GM12865 (cell line): ENCODE data around the gene CASP10.

Source experiments
- DNase-seq: peaks from one replicate; pipeline ENCODE4 v3.0.0; 2010; ENCODE audit warnings: low read depth
- H3K4me3 ChIP-seq: 2 replicates; pipeline ENCODE4 v1.5.1; 2011; ENCODE audit warnings: mild to moderate bottlenecking, low read depth, low read length, control low read depth
- TF ChIP-seq, protein P1 (sequence below): IDR thresholded peaks from 2 replicates; pipeline ENCODE4 v1.5.1; 2011; ENCODE audit warnings: low read length, control low read depth, low read depth, inconsistent platforms; ENCODE audit not compliant: insufficient read depth; ENCODE audit errors: missing control alignments

The CASP10 gene

GRCh38 chr2:201151127-201151981 lies 31.6 kb upstream of the CASP10 start:
- peak; percentile 49 for DNase-seq
- TF ChIP-seq, protein P1, sequence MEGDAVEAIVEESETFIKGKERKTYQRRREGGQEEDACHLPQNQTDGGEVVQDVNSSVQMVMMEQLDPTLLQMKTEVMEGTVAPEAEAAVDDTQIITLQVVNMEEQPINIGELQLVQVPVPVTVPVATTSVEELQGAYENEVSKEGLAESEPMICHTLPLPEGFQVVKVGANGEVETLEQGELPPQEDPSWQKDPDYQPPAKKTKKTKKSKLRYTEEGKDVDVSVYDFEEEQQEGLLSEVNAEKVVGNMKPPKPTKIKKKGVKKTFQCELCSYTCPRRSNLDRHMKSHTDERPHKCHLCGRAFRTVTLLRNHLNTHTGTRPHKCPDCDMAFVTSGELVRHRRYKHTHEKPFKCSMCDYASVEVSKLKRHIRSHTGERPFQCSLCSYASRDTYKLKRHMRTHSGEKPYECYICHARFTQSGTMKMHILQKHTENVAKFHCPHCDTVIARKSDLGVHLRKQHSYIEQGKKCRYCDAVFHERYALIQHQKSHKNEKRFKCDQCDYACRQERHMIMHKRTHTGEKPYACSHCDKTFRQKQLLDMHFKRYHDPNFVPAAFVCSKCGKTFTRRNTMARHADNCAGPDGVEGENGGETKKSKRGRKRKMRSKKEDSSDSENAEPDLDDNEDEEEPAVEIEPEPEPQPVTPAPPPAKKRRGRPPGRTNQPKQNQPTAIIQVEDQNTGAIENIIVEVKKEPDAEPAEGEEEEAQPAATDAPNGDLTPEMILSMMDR: no peak
- no peak overlapping the region for H3K4me3 ChIP-seq

- no peak for DNase-seq
- no peak overlapping the region for H3K4me3 ChIP-seq
- TF ChIP-seq, protein P1: no peak
Observed at GRCh38 chr2:201152517-201152916, 30.4 kb upstream of the CASP10 start.

DNA sequence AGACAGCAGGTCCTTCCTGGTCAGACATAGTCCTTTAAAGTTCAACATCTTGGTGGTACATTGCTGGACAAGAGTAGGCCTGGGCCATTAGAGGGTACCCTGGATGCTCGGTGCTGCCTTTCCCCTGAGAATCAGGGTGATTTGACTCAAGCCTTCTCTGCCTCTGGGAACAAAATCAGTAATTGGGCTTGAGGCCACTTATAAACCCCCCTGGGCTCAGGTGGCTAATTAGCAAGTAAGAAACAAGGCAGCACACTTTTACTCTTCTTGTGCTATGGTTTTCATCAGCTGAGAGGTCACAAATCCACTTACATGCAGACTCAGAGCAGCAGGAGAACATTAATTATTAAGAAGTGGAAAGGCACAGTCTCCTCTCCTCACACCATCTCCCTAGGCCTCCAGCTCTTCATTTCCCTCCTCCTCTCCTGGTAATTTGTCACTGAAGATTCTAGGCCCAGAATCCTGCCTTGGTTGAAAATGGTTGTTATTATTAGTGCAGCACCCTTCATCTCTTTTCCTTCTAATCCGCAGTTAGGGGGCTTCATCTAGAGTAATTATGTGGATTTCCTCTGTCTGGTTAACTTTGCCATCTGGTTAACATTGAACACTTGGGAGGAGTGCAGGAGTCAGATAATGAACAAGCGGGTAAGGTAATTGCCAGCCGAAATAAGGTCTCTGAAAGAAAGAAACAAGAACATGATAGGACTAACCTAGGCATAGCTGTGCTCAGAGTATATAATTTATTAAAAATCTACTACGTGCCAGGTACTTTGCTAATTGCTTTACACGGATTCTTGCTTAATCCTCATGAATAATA lies 29.7 kb upstream of the CASP10 start:
- TF ChIP-seq, protein P1: no peak
- H3K4me3 ChIP-seq: no peak overlapping the region
- DNase-seq: no peak

DNA sequence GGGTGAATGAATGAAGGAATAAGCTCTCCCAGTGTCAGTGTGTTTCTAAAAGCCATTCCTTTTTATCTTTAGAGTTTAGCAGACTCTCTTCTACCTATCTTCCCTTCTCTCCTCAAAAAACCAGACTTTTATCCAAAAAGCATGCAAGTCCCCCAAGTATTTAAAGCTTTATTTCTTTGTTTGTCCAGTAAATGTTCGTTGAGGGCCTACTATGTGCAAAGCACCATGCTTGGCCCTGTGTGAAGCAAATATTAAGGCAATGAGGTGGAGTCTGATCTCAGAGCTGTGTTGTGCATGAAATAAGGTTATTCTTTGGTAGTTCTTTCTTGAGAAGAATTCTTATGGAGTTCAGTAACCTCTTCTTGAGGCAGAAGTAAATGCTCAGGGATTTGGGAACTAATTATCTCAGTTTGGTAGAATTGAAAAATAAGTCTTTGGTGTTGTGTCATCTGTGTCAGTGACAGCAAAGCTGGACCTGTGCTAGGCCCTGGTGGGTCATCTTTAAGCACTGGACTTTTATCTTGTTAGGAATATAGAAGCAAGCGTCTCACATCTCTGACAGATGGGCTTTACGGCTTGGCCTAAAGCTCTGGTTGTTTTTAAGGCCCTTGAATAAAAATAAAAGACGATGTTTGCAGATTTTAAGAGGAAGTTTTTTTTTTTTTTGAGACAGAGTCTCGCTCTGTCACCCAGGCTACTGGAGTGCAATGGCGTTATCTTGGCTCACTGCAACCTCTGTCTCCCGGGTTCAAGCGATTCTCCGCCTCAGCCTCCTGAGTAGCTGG lies 28.1 kb upstream of the CASP10 start:
- TF ChIP-seq, protein P1: no peak
- no peak for DNase-seq
- no peak overlapping the region for H3K4me3 ChIP-seq

GRCh38 chr2:201156036-201156435 lies 26.9 kb upstream of the CASP10 start:
- H3K4me3 ChIP-seq: no peak overlapping the region
- TF ChIP-seq, protein P1: no peak
- no peak for DNase-seq

DNA sequence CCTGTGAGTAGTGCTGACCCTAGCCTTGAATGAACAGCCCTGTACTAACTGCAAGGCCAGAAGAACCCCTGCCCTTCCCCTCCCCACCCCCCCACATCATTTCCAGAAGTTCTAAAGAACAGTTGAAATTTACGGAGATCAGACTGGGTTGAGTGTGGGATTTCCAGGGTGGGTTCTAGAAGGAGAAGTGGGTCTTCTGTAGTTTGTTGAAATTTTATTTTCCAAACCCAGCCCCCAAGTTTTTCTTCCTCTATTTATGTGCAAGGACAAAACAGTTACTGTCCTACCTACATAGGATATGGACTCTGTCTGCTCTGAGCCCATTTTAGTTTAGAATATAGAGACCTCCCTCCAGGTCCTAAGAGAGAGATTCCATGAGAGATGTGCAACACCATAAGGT lies 26.3 kb upstream of the CASP10 start:
- TF ChIP-seq, protein P1: no peak
- H3K4me3 ChIP-seq: no peak overlapping the region

More for the DNA sequence above, 26.3 kb upstream of the CASP10 start:
- no peak for DNase-seq
